Nephron progenitor cell (in vitro differentiated cells): Measurements from ENCODE around the gene EVX1.
A peak's percentile ranks its signal among the peaks of the same experiment; 100 is the strongest.

Experiments used
- DNase-seq: peaks from one replicate; pipeline ENCODE4 v3.0.0; 2021
- H3K27ac Mint-ChIP-seq: 2 replicates; pipeline ENCODE4 v1.8.0; 2021; ENCODE audit warnings: mild to moderate bottlenecking, moderate library complexity, mixed read lengths
- H3K27me3 Mint-ChIP-seq: 2 replicates; pipeline ENCODE4 v1.8.0; 2021; ENCODE audit warnings: mild to moderate bottlenecking, low read depth, mixed read lengths; ENCODE audit not compliant: poor library complexity
- H3K36me3 Mint-ChIP-seq: 2 replicates; pipeline ENCODE4 v1.8.0; 2021; ENCODE audit warnings: low read depth, mixed read lengths
- H3K4me1 Mint-ChIP-seq: 2 replicates; pipeline ENCODE4 v1.8.0; 2021; ENCODE audit warnings: mixed read lengths
- H3K4me3 Mint-ChIP-seq: 2 replicates; pipeline ENCODE4 v1.8.0; 2021; ENCODE audit warnings: mild to moderate bottlenecking, moderate library complexity, mixed read lengths
- H3K9me3 Mint-ChIP-seq: 2 replicates; pipeline ENCODE4 v1.8.0; 2021; ENCODE audit warnings: mild to moderate bottlenecking, moderate library complexity, mixed read lengths
- CTCF ChIP-seq: fragments of 200-600 bp; sonication (generic); IDR thresholded peaks from 2 replicates; pipeline ENCODE4 v1.5.0; 2021; ENCODE audit warnings: antibody characterized with exemption

The EVX1 gene

DNA sequence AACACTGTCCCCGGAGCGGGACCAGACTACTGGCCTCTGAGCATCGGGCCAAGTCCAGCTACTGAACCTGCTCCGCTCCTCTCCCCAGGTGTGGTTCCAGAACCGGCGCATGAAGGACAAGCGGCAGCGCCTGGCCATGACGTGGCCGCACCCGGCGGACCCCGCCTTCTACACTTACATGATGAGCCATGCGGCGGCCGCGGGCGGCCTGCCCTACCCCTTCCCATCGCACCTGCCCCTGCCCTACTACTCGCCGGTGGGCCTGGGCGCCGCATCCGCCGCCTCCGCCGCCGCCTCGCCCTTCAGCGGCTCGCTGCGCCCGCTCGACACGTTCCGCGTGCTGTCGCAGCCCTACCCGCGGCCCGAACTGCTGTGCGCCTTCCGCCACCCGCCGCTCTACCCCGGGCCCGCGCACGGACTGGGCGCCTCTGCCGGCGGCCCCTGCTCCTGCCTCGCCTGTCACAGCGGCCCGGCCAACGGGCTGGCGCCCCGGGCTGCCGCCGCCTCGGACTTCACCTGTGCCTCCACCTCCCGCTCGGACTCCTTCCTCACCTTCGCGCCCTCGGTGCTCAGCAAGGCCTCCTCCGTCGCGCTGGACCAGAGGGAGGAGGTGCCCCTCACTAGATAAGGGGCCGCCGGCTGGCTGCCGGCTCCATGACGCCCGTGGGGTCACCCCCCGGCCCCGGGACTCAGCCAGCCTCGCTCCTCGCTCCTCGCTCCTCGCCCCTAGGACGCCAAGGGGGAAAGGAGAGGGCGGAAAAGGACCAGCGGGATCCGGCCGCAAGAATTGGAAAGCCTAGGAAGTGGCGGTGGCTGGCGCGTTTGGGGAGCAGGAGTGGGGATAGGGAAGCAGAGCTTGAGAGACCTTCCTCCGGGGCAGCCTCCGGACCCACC is 3.4 kb downstream of the EVX1 start:
- no peak overlapping the region for H3K27ac Mint-ChIP-seq
- no peaks in the 10 kb centered on the region for H3K9me3 Mint-ChIP-seq
- H3K27me3 Mint-ChIP-seq, result peaks cover 100% of the 10 kb centered on the region
- peak; percentile 68 for DNase-seq
- no peak for TF ChIP-seq CTCF
- H3K36me3 Mint-ChIP-seq, result no peaks in the 10 kb centered on the region
- peak overlapping the region; percentile 66 for H3K4me3 Mint-ChIP-seq
- H3K4me1 Mint-ChIP-seq, result peaks cover 68% of the 10 kb centered on the region

GRCh38 chr7:27247000-27247399 is 4.4 kb downstream of the EVX1 start:
- peaks cover 100% of the 10 kb centered on the region for H3K27me3 Mint-ChIP-seq

DNA sequence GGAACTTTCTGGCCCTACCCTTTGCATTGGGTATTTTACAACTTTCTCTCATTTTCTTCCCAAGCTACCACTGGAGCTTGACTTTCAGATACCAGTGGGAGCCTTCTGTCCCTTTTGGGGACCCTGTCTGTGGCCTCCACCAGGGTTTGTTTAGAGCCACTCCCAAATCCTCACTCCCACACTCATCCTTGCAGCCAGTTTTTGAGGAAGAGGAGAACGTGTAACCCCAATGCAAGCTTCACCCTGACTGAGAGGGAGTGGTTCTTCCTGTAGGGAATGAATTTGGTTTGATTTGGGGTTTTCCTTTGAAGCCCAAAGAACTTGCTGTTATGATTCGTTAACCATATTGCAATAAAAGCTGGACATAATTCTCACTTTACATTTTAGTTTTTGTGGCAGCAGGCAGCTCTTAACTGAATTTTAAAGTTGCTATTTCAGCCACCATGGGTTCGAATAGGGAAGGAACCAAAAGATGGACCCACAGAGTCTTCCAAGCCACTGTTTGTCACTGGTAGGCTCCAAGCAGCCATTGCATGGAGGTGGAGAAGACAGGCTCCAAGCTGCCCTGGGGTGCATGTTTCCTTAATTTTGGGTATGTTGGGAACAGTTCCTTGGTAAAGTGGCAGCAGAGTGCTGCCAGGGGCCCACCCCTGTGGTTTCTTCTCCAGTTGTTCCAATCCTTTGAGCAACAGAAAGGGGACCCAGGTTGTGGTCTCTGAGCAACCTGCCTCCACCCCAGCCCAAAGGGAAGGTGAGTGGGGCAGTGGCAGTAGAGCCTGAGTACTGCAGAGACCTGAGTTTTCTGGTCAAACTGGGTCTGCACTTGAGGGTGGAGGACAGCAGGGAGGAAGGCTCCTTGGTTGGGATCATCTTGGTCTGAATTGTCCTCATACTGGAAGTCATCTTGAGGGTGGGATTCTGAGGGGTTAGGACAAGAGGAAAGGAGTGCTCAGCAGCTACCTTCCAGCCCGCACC is 5.1 kb downstream of the EVX1 start:
- no peaks in the 10 kb centered on the region for H3K36me3 Mint-ChIP-seq
- no peak for TF ChIP-seq CTCF

More at GRCh38 chr7:27247000-27247399, 4.4 kb downstream of the EVX1 start:
- Mint-ChIP-seq H3K4me1 (peaks cover 65% of the 10 kb centered on the region), H3K4me3 (peak overlapping the region; percentile 40), H3K36me3 (no peaks in the 10 kb centered on the region), H3K9me3 (no peaks in the 10 kb centered on the region), H3K27ac (no peak overlapping the region)
- TF ChIP-seq CTCF, result no peak
- no peak for DNase-seq

DNA sequence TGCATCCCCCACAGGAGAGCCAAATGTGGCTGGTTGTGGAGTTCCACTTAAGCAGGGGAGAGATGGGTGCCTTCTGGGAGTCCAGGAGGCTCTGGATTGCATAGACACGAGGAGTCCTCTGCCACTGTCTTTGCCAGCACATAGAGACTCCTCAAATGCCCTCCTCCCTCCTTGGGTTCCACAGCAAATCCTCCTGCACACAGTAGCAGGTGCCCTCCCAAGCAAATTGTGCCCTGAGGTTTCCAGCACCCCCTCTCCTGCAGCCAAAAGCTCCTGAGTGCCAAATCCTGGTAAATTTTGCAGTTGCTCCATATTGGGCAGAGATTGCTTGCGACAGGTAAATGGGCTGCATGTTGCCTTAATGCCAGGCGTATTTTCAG is 5.8 kb downstream of the EVX1 start:
- H3K4me3 Mint-ChIP-seq, result no peak overlapping the region
- no peaks in the 10 kb centered on the region for H3K9me3 Mint-ChIP-seq
- H3K4me1 Mint-ChIP-seq, result peaks cover 67% of the 10 kb centered on the region
- no peak overlapping the region for H3K27ac Mint-ChIP-seq
- no peak for TF ChIP-seq CTCF
- peaks cover 100% of the 10 kb centered on the region for H3K27me3 Mint-ChIP-seq
- no peak for DNase-seq
- H3K36me3 Mint-ChIP-seq, result no peaks in the 10 kb centered on the region

More for the DNA sequence above, 5.1 kb downstream of the EVX1 start:
- no peak for DNase-seq
- no peak overlapping the region for H3K27ac Mint-ChIP-seq
- H3K9me3 Mint-ChIP-seq, result no peaks in the 10 kb centered on the region
- H3K4me3 Mint-ChIP-seq, result no peak overlapping the region
- peaks cover 65% of the 10 kb centered on the region for H3K4me1 Mint-ChIP-seq
- H3K27me3 Mint-ChIP-seq, result peaks cover 100% of the 10 kb centered on the region

DNA sequence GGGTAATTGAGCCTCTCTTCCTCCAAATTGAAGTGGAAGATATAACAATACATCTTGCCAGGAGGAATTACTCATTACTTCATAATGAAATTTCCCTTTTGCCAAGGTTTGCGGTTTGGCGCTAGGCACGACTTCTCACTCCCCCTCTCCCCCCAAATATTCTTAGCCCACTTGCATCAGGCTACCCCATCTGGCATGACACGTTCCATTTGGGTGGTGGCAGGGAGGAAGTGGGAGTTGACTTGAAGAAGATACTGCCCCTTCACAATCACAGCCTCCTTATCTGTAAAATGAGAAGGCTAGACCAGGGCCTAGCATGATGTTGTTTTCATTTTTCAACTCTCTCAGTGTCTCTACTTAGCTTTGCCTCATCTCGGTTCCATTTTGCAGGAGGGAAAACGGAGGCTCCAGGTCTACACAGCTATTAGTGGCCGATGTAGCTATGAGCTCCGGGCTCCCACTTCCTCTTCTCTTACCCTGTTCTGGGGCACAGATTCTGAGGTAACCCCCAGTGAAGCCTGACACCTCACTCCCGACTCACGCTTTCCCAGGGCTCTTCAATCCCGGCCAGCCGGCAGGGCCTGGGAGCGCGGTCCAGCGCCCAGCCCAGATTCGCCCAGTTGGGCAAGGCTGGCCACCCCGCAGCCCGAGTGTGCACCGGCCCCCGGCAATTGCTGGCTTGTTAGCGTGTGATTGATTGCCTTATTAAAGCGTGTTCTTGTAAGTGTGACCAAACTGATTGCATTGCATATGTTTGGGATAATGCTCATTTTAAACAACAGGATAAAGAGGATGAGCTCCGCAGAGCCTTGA is 6.5 kb downstream of the EVX1 start:
- peak; percentile 51 for DNase-seq
- no peaks in the 10 kb centered on the region for H3K36me3 Mint-ChIP-seq
- TF ChIP-seq CTCF, result no peak
- peaks cover 61% of the 10 kb centered on the region for H3K4me1 Mint-ChIP-seq
- no peaks in the 10 kb centered on the region for H3K9me3 Mint-ChIP-seq
- no peak overlapping the region for H3K27ac Mint-ChIP-seq
- peaks cover 100% of the 10 kb centered on the region for H3K27me3 Mint-ChIP-seq
- H3K4me3 Mint-ChIP-seq, result no peak overlapping the region
